Renal cortical epithelial cell (primary cell): ENCODE data around the gene SGSH. TPM values are rescaled to one million over a fixed set of nuclear protein-coding genes. Genes with fewer than 3 reads are reported as not detected.
A peak's percentile ranks its signal among the peaks of the same experiment; 100 is the strongest.
"Not testable (repeated sequence)": the region's sequence is repeated elsewhere in the genome, so short reads cannot be mapped to it uniquely, and the experiment has no call there.

Experiments used
- DNase-seq: peaks from one replicate; pipeline ENCODE4 v3.0.0-alpha.2; 2011; ENCODE audit warnings: low read depth
- total RNA-seq: library from RNA; depleted of rRNA; stranded (reverse); fragments of >200 nt; gene quantifications from 2 replicates; pipeline ENCODE4 v1.2.3, GENCODE V29; 2014

The SGSH gene
- total RNA-seq, 1 donor from 2014 or later: 30.1 TPM

DNA sequence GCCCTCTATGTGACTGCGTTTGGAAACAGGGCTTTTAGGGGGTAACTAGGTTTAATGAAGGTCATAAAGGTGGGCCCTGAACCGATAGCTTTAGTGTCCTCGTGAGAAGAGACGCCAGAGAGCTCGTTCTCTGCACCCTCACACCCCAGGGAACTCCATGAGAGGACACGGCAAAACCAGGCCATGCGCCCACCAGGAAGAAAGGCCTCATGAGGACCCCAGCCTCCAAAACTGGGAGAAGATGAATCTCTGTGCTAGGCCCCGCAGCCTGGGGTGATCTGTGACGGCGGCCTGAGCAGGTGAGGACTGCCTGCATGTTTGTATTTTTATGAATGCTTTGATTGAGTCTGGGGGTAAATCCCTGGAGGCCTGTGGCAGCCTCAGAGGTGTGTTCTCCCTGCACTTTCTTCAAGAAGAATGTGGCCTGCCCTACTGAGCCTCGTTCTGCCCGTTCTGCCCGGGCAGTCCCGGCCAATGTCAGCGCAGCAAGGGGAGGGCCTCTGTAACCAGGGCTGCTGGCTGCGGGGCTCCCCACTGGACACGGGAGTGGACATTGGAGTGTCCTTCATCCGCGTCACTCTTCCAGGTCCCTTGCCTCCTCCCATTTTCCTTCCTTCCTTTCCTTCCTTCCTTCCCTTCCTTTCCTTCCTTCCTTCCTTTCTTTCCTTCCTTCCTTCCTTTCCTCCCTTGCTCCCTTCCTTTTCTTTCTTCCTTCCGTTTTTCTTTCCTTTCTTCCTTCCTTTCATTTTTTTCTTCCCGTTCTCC lies 33.7 kb upstream of the SGSH start:
- DNase-seq: peak; percentile 56

DNA sequence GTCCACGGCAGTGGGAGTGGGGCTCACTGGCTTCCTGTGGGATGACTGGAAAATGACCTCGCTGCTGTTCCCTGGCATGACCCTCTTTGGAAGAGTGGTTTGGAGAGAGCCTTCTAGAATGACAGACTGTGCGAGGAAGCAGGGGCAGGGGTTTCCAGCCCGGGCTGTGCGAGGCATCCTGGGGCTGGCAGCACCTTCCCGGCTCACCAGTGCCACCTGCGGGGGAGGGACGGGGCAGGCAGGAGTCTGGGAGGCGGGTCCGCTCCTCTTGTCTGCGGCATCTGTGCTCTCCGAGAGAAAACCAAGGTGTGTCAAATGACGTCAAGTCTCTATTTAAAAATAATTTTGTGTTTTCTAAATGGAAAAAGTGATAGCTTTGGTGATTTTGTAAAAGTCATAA lies 32.7 kb upstream of the SGSH start:
- peak; percentile 36 for DNase-seq

DNA sequence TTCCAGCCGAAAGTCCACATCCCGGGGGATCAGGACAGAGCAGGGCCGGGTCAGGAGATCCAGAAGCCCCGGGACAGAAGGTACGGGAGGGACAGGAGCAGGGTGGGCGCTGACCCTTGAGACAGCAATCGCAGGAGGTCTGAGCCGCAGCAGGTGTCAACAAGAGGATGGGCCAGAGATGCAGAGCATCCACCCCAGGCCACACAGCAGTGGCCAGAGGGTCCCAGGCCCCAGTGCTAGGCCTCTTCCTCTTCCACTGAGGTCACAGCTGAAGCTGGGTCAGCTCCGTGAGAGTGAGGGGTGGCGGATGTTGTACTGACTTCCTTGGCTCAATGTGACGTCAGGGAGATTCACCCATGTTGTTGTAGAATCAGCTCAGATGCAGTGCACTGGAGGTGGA lies 31.8 kb upstream of the SGSH start:
- no peak for DNase-seq

DNA sequence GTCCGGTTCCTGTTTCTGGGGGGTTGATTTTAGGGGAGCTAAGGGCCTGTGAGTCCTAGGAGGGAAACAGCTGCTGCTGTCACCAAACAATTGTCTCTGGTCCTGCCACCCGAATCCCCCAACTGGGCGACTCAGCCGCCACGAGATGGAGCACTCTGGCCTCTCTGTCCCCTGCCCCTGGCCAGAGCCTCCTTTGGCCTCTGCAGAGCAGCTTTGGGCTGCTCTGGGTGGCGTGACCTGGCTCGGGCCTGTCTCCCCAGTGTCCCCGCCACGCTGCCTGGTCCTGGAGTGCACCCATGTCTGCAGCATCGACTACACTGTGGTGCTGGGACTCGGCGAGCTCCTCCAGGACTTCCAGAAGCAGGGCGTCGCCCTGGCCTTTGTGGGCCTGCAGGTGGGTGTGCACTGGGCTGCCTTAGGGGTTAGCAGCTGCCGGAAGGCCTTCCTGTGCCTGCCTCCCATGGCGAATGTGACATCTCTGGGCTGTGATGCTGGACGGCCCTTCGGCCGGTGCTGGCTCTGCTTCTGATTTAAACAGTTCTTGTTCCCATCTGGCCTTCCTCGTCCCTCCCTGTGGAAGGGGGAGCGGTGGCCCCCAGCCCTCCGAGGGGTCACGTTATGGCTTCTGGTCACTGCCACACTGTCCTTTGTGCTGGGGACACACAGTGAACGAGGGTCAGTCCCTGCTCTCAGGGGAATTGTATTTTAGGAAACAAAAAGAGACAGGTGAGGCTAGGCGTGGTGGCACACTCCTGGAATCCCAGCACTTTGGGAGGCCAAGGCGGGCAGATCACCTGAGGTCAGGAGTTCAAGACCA lies 29.0 kb upstream of the SGSH start:
- no peak for DNase-seq

DNA sequence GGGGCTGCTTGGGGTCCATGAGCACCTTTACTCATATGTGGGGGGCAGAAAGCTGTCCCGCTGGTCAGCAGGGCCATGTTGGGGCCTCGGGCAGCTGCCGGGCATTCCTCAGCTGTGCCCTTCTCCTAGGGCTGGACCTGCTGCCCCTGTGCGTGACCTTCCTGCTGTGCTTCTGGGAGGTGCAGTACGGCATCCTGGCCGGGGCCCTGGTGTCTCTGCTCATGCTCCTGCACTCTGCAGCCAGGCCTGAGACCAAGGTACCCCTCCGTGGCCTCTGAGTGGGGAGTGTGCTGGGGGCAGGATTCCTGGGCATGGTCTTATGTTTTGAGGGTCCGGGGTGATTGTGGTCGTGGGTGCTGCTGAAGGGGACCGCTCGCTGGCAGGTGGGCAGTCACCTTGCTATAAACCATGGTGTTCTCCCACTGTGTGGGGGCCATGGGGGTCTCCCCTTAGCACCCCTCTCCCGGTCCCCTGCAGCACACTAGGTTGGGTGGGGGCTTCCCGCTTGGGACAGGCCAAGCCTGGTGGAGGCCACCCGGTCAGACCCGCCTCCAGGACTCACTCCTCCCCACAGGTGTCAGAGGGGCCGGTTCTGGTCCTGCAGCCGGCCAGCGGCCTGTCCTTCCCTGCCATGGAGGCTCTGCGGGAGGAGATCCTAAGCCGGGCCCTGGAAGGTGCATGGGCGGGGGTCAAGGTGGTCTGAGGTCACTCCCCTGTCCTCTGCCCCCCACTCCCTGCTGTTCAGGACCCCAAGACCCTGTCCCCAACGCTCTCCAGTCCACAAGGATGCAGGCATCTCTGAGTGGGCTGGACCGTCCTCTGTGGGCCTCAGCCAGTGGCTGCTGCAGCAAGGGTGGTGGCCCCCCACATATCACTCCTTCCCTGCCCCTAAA lies 28.1 kb upstream of the SGSH start:
- DNase-seq: no peak

DNA sequence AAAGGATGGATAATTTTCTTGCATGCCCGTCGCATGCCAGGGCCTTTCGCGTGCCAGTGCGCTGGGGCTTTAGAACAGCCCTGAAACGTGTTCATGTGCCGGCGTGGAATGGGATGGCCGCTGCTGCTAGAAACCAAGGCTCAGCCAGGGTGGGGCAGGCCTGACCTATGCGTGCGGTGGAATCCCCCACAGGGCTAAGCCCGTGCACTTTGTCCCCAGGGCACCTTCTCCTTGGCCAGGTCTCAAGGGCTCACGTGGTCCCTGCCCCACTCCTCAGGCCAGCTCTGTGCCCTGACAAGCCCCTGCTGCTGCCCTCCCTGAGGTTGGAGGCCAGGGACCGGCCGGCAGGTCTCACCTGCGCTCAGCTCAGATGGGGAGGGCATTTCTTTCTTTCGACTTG lies 27.4 kb upstream of the SGSH start:
- DNase-seq: no peak

DNA sequence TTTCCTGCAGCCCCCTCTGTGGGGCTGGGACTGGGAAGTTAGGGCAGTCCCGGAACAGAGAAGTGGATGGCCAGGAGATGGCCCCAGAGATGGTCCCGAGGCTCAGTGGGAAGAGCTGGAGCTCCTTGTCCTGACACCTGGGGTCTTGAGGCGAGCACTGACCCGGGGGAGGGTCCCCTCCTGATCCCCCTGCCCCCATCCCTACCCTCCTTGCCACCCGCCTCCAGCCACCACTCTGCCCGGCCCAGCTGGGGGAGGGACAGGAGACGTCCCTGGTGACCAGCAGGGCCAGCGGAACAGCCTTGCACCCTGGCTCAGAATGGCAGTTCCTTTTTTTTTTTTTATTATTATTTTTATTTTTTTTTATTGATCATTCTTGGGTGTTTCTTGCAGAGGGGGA lies 26.6 kb upstream of the SGSH start:
- no peak for DNase-seq

DNA sequence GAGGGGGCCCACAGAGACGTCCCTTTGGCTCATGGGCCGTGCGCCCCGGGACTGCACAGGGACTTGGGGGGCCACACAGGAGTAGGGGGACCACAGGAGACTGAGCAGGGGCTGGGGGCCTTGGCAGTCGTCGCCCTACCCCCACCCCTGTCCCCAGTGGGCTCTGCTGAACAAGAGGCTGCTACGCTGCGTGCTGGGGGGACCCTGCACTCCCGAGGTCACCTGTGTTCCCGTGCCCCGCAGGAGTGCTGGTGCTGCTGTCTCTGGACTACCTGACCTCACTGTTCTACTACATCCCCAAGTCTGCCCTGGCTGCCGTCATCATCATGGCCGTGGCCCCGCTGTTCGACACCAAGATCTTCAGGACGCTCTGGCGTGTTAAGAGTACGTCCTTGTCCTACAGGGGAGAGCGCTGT lies 26.1 kb upstream of the SGSH start:
- DNase-seq: no peak

DNA sequence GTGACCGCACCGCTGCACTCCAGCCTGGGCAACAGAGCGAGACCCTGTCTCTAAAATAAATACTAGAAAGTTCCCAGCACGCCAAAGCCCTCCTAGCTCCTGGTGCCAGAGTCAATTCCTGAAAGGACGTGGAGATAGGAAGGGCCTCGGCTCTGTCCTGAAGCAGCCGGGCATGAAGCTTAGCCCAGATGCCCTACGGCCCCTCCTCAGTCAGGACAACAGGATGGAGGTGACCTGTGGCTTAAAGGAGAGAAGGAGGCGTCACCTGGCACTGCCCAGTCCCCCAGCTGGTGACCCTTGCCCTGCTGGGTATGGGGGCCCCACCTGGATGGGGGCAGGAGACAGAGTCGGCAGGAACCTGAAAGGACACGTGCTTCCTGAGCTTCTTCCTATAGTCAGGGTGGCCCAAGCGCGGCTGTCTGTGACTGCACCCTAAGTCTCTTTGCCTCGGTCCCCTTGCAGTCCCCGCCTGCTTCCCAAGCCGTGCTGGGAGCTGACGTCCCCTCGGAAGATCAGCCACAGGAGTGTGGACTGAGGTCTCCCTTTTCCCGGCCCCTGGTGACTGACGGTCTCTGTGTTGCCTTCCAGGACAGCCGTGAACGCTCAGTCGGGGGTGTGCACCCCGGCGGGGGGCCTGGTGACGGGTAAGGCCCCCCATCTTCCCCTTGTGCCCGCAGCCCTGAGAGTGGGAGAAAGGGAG lies 25.6 kb upstream of the SGSH start:
- DNase-seq: no peak

DNA sequence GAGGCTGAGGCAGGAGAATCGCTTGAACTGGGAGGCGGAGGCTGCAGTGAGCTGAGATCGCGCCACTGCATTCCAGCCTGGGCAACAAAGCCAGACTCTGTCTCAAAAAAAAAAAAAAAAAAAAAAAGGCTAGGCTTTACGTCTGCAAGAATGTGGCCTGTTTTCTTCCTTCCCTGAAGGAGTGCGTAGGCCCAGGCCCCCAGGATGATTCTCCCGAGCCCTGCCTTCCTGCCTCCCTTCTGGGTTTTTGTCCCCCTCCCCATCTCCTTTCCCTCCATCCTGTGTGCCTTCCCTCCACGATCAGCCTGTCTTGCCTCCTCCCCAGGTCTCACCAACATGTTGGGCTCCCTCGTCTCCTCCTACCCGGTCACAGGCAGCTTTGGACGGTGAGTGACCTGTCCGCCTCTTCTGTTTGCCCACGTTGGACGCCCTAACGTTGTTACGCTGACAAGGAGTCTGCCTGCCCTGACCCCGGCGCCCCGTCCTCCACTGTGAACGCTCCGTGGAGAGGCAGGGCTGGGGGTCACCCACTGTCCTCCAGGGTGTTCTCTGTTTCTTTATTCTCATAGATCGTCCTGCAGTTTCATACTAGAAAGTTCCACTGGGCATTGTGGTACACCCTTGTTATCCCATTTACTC lies 24.9 kb upstream of the SGSH start:
- no peak for DNase-seq

DNA sequence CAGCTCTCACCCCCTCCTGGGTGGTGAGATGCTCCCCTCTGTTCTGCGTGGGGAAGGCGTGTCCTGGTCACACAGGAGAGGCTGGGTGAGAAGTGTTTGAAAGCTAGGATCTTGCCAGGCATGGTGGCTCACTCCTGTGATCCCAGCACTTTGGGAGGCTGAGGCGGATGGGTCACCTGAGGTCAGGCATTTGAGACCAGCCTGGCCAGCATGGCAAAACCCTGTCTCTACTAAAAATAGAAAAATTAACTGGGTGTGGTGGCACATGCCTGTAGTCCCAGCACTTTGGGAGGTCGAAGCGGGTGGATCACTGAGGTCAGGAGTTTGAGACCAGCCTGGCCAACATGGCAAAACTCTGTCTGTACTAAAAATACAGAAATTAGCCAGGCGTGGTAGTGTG lies 24.3 kb upstream of the SGSH start:
- DNase-seq: not testable (repeated sequence)

DNA sequence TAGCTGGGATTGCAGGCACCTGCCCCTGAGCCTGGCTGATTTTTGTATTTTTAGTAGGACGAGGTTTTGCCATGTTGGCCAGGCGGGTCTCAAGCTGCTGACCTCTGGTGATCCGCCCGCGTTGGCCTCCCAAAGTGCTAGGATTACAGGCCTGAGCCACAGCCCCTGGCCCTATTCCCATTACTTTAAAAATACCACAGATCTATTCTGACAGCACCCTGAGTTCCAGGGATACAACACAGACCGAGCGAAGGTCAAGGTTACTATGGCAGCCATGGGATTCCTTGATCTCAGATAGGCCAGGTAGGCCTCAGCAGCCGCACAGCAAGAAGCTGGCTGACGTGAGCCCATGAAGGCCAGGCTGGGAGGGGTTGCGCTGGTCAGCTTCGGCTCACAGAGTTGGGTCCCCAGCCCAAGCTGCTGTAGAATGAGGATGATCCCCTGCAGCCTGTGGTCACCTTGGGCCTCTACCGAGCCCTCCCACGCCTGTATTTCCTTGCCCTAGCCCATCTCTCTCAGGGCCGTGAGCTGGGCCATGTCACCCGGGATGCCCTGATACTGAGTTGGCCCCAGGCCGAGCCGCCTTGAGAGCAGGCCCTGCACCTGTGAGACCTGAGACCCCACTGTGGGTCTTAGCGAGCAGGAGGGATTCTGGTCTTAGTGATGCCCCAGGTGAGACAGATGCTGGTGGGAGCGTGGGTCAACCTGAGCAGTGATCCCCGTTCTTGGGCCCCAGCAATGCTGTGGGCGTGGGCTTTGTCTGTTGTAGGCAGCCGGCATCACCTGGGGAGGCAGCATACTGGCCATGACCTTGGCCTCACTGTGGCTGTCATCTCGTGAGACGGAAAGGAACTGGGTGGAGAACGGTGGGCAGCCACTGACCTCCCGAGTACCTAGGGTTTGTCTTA lies 23.6 kb upstream of the SGSH start:
- DNase-seq: no peak

DNA sequence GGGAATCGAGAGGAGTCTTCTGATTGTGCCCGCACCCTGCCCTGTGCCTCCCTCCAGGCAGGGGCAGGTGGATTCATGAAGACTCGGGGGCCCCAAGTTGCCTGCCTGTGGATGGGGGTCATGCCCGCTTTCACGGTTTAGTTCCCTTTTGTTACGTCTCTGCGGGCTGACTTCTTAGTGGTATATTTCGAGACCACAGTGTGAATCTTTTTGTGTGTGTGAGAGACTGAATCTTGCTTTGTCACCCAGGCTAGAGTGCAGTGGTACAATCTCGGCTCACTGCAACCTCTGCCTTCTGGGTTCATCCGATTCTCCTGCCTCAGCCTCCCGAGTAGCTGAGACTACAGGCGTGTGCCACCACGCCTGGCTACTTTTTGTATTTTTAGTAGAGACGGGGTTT lies 22.4 kb upstream of the SGSH start:
- no peak for DNase-seq

DNA sequence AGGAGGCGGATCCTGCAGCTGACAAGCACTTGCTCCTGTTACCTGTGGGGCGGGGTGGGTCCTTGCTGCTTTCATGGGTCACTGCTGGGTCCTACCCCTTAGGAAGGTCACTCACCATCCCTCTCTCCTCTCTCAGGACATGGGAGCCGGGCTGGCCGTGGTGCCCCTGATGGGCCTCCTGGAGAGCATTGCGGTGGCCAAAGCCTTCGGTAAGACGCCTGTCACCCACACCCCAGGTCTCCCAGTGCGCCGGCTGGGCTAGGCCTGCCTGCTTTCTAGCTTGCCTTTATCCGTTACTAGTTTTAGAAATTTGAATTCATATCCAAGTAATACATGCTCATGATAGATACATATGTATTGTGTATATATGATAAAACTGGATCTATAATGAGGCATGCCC lies 17.3 kb upstream of the SGSH start:
- DNase-seq: no peak

DNA sequence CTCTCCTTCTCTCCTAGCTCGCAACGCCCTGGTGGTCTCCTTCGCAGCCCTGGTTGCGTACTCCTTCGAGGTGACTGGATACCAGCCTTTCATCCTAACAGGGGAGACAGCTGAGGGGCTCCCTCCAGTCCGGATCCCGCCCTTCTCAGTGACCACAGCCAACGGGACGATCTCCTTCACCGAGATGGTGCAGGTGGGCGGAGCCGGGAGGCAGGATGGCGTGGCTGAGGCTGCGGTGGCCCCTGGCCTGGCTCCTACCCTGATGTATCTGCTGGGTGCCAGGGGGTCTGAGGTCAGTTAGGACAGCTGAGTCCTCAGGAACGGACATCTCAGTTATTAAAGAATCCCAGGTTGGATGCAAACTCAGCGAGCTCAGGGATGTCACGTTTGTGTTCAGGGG lies 16.8 kb upstream of the SGSH start:
- no peak for DNase-seq

DNA sequence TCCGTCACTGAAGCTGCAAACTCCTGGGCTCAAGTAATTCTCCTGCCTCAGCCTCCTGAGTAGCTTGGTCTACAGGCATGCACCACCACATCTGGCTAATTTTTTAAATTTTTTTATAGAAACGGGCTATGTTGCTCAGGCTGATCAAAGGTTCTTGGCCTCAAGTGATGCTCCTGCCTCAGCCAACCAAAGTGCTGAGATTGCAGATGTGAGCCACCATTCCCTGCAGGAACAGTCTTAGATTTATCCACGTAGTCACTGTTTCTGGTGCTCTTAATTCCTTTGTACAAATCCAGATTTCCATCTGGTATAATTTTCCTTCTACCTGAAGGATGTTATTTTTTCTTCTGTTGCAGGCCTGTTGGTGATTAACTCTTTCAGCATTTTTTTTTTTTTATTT lies 13.1 kb upstream of the SGSH start:
- DNase-seq: no peak

DNA sequence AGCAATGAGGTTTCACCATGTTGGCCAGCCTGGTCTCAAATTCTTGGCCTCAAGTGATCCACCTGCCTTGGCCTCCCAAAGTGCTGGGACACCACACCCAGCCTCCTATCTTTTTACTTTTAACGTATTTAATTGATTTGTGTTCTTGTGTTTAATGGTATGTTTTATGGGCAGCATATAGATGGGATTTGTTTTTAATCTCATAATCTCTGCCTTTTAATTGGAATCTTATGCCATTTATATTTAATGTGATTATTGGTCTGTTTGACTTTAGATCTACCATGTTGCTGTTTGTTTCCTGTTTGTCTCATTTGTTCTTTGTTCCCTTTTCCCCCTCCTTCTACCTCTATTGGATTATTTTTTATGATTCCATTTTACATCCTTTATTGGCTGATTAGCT lies 12.3 kb upstream of the SGSH start:
- DNase-seq: no peak

DNA sequence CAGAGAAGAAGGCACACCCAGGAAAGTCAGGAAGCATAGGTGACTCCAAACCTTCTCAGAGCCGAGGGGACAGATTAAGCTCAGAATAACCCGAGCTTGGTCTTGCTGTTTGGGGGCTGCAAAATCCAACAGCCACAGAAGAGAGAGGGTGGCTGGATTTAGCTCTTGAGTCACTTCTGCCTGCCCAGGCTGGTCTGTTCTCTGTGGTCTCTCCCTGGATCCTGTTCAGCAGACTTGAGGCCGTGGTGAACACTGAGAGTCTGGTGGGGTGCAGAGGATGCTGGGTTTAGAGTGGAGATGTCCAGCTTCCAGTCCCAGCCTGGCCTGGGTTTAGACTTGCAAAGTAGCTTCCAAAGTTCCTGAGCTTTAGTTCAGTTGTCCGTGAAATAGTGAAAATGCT lies 8.9 kb upstream of the SGSH start:
- no peak for DNase-seq

DNA sequence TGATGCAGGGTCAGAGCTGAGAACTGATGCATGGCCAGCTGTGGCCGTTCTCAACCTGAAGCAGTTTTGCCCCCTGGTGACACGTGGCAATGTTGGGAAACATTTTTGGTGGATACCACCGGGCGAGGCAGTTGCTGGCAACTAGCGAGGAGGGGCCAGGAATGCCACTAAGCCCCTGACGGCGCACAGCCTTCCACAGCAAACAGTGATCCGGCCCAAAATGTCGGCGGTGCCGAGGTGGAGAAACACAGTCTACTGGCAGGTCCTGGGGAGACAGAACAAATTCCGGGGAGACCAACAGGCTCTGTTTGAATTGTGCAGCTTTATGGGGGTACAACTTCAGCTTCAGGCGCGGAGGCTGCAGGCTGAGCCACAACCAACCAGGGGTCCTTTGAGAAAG lies 8.3 kb upstream of the SGSH start:
- DNase-seq: no peak

DNA sequence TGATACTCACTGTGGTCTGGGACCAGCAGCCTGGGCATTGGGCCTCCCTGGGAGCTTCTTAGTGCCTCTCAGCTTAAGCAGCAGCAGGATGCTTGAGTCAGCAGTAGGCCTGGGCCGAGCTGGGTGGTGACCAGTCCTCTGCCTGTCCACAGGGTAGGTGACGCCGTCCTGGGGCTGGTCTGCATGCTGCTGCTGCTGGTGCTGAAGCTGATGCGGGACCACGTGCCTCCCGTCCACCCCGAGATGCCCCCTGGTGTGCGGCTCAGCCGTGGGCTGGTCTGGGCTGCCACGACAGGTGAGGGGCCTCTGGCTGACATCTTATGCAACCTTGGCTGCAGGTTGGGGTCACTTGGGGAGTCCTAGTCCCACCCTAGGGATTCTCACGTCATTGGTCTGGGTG lies 7.5 kb upstream of the SGSH start:
- DNase-seq: no peak
